Measurements from ENCODE around the gene TEX2.
A peak's percentile ranks its signal among the peaks of the same experiment; 100 is the strongest.

The TEX2 gene

DNA sequence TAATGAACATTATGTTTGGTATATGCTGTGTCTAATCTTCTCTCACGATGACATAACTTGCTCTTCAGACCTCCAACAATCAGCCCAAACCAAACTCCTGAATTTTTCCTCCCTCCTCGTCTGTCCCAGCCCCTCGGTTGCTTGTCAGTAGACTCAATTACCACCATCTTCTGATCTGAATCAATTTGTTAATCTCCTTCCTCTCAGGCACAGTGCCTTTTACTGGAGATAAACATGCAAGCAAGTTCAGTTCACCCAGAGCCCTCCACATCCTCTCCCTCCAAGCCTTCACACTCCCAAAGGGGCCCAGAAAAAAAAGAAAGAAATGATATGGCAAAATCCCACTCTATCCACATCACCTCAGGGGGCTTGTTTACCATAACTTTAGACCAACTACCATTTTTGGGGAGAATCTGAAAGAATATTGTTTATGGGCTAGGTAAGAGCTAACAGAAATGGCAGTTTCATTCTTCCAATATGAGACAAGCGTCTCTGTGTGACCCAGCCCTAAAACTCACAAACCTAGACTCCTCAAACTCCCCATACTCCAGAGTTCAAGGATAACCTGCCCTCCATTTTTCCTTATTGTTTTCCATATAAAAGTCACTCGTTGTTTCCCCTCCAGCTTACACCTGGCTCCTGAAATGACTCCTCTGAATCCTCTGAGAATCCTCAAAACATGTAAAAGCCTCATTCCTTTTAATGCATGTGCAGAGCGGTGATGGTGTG, 1.5 kb downstream of the TEX2 start:
- H3K9me3 ChIP-seq (ENCODE audit: insufficient read depth, low read length): no peaks in the 10 kb centered on the region
- H3K27me3 ChIP-seq (ENCODE audit: low read depth, low read length): peaks cover 12% of the 10 kb centered on the region
- H3K4me2 ChIP-seq (ENCODE audit: low read length): peak overlapping the region; percentile 87
- H4K20me1 ChIP-seq (ENCODE audit: insufficient read depth, low read length): peaks cover 2% of the 10 kb centered on the region; the same call in 1 of the 2 replicates
- peak overlapping the region; percentile 78 for H3K9ac ChIP-seq (ENCODE audit: low read length)
- no peak overlapping the region for H2AFZ ChIP-seq (ENCODE audit: low read depth, low read length)
- H3K79me2 ChIP-seq (ENCODE audit: low read length): peaks cover 35% of the 10 kb centered on the region
- H3K27ac ChIP-seq (ENCODE audit: low read length): no peak overlapping the region
- no peaks in the 10 kb centered on the region for H3K36me3 ChIP-seq (replicated peaks; ENCODE audit: low read depth, low read length)
- peaks cover 19% of the 10 kb centered on the region for H3K4me1 ChIP-seq (ENCODE audit: low read length)
- TF ChIP-seq, protein P1, sequence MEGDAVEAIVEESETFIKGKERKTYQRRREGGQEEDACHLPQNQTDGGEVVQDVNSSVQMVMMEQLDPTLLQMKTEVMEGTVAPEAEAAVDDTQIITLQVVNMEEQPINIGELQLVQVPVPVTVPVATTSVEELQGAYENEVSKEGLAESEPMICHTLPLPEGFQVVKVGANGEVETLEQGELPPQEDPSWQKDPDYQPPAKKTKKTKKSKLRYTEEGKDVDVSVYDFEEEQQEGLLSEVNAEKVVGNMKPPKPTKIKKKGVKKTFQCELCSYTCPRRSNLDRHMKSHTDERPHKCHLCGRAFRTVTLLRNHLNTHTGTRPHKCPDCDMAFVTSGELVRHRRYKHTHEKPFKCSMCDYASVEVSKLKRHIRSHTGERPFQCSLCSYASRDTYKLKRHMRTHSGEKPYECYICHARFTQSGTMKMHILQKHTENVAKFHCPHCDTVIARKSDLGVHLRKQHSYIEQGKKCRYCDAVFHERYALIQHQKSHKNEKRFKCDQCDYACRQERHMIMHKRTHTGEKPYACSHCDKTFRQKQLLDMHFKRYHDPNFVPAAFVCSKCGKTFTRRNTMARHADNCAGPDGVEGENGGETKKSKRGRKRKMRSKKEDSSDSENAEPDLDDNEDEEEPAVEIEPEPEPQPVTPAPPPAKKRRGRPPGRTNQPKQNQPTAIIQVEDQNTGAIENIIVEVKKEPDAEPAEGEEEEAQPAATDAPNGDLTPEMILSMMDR (IDR thresholded peaks at IDR 0.05; ENCODE audit: low read depth, low read length): no peak
- TF ChIP-seq EZH2phosphoT487 (IDR thresholded peaks at IDR 0.05; ENCODE audit: low read depth): no peak
- H3K4me3 ChIP-seq (ENCODE audit: low read length): peak overlapping the region; percentile 95

GRCh38 chr17:64260886-64261285, 2.2 kb downstream of the TEX2 start:
- H2AFZ ChIP-seq (ENCODE audit: low read depth, low read length): no peak overlapping the region
- H3K79me2 ChIP-seq (ENCODE audit: low read length): peaks cover 35% of the 10 kb centered on the region
- TF ChIP-seq, protein P1 (IDR thresholded peaks at IDR 0.05; ENCODE audit: low read depth, low read length): no peak
- TF ChIP-seq EZH2phosphoT487 (IDR thresholded peaks at IDR 0.05; ENCODE audit: low read depth): no peak
- H3K27me3 ChIP-seq (ENCODE audit: low read depth, low read length): peaks cover 5% of the 10 kb centered on the region
- H3K4me3 ChIP-seq (ENCODE audit: low read length): peak overlapping the region; percentile 25; the same call in 1 of the 2 replicates
- H4K20me1 ChIP-seq (ENCODE audit: insufficient read depth, low read length): peaks cover 2% of the 10 kb centered on the region; the same call in 1 of the 2 replicates
- H3K27ac ChIP-seq (ENCODE audit: low read length): no peak overlapping the region
- no peaks in the 10 kb centered on the region for H3K36me3 ChIP-seq (replicated peaks; ENCODE audit: low read depth, low read length)
- no peaks in the 10 kb centered on the region for H3K9me3 ChIP-seq (ENCODE audit: insufficient read depth, low read length)
- H3K9ac ChIP-seq (ENCODE audit: low read length): no peak overlapping the region
- H3K4me2 ChIP-seq (ENCODE audit: low read length): peak overlapping the region; percentile 87
- H3K4me1 ChIP-seq (ENCODE audit: low read length): peaks cover 19% of the 10 kb centered on the region

- peaks cover 19% of the 10 kb centered on the region for H3K4me1 ChIP-seq (ENCODE audit: low read length)
- peaks cover 3% of the 10 kb centered on the region for H3K27me3 ChIP-seq (ENCODE audit: low read depth, low read length)
- H3K9ac ChIP-seq (ENCODE audit: low read length): no peak overlapping the region
- H3K79me2 ChIP-seq (ENCODE audit: low read length): peaks cover 35% of the 10 kb centered on the region
- H3K4me3 ChIP-seq (ENCODE audit: low read length): no peak overlapping the region
- no peaks in the 10 kb centered on the region for H3K9me3 ChIP-seq (ENCODE audit: insufficient read depth, low read length)
- no peak overlapping the region for H3K4me2 ChIP-seq (ENCODE audit: low read length)
- no peak overlapping the region for H2AFZ ChIP-seq (ENCODE audit: low read depth, low read length)
- no peak for TF ChIP-seq EZH2phosphoT487 (IDR thresholded peaks at IDR 0.05; ENCODE audit: low read depth)
- TF ChIP-seq, protein P1 (IDR thresholded peaks at IDR 0.05; ENCODE audit: low read depth, low read length): no peak
- peaks cover 2% of the 10 kb centered on the region; the same call in 1 of the 2 replicates for H4K20me1 ChIP-seq (ENCODE audit: insufficient read depth, low read length)
- no peaks in the 10 kb centered on the region for H3K36me3 ChIP-seq (replicated peaks; ENCODE audit: low read depth, low read length)
- no peak overlapping the region for H3K27ac ChIP-seq (ENCODE audit: low read length)
Measured at GRCh38 chr17:64259922-64260321, 3.1 kb downstream of the TEX2 start.

GRCh38 chr17:64259426-64259825, 3.6 kb downstream of the TEX2 start:
- H3K9ac ChIP-seq (ENCODE audit: low read length): no peak overlapping the region
- peaks cover 35% of the 10 kb centered on the region for H3K79me2 ChIP-seq (ENCODE audit: low read length)
- H3K4me3 ChIP-seq (ENCODE audit: low read length): no peak overlapping the region
- no peaks in the 10 kb centered on the region for H3K9me3 ChIP-seq (ENCODE audit: insufficient read depth, low read length)
- peaks cover 2% of the 10 kb centered on the region; the same call in 1 of the 2 replicates for H4K20me1 ChIP-seq (ENCODE audit: insufficient read depth, low read length)
- no peaks in the 10 kb centered on the region for H3K27me3 ChIP-seq (ENCODE audit: low read depth, low read length)
- H2AFZ ChIP-seq (ENCODE audit: low read depth, low read length): no peak overlapping the region
- TF ChIP-seq EZH2phosphoT487 (IDR thresholded peaks at IDR 0.05; ENCODE audit: low read depth): no peak
- TF ChIP-seq, protein P1 (IDR thresholded peaks at IDR 0.05; ENCODE audit: low read depth, low read length): no peak
- no peaks in the 10 kb centered on the region for H3K36me3 ChIP-seq (replicated peaks; ENCODE audit: low read depth, low read length)
- H3K4me1 ChIP-seq (ENCODE audit: low read length): peaks cover 19% of the 10 kb centered on the region
- H3K27ac ChIP-seq (ENCODE audit: low read length): no peak overlapping the region
- H3K4me2 ChIP-seq (ENCODE audit: low read length): no peak overlapping the region

Data from OCI-LY3 (cell line).